GM19438 (cell line): ENCODE data around the gene IFITM10.
"Not testable (repeated sequence)": the region's sequence is repeated elsewhere in the genome, so short reads cannot be mapped to it uniquely, and the experiment has no call there.

Experiments
- ATAC-seq: cut with Tn5 transposase; IDR thresholded peaks from one replicate; pipeline ENCODE4 v1.9.1; 2021; ENCODE audit warnings: low read depth; ENCODE audit not compliant: unreplicated experiment

The IFITM10 gene

GRCh38 chr11:1778141-1778911, 27.9 kb upstream of the IFITM10 start:
- no peak for ATAC-seq

- ATAC-seq, result no peak
Observed at GRCh38 chr11:1777737-1778136, 27.3 kb upstream of the IFITM10 start.

- ATAC-seq, result no peak
Observed at GRCh38 chr11:1776944-1777715, 26.7 kb upstream of the IFITM10 start.

GRCh38 chr11:1776331-1776851, 26.0 kb upstream of the IFITM10 start:
- no peak for ATAC-seq

GRCh38 chr11:1774886-1775285, 24.5 kb upstream of the IFITM10 start:
- ATAC-seq, result no peak

GRCh38 chr11:1773994-1774550, 23.7 kb upstream of the IFITM10 start:
- no peak for ATAC-seq

- no peak for ATAC-seq
Observed at GRCh38 chr11:1773131-1773993, 23.0 kb upstream of the IFITM10 start.

GRCh38 chr11:1772270-1773130, 22.1 kb upstream of the IFITM10 start:
- ATAC-seq, result no peak

- ATAC-seq, result no peak
Observed at GRCh38 chr11:1771700-1772099, 21.3 kb upstream of the IFITM10 start.

GRCh38 chr11:1771273-1771672, 20.9 kb upstream of the IFITM10 start:
- ATAC-seq, result no peak

- no peak for ATAC-seq
Observed at GRCh38 chr11:1770528-1770927, 20.1 kb upstream of the IFITM10 start.

GRCh38 chr11:1770061-1770460, 19.7 kb upstream of the IFITM10 start:
- no peak for ATAC-seq

GRCh38 chr11:1769304-1769936, 19.0 kb upstream of the IFITM10 start:
- not testable (repeated sequence) for ATAC-seq

- ATAC-seq, result no peak
Observed at GRCh38 chr11:1768141-1768469, 17.7 kb upstream of the IFITM10 start.

- no peak for ATAC-seq
Observed at GRCh38 chr11:1767399-1768140, 17.2 kb upstream of the IFITM10 start.

GRCh38 chr11:1766719-1767398, 16.5 kb upstream of the IFITM10 start:
- no peak for ATAC-seq

GRCh38 chr11:1765871-1766718, 15.7 kb upstream of the IFITM10 start:
- ATAC-seq, result no peak
